AML-193 (cell line): ENCODE results near the gene WWOX.
"Not testable (repeated sequence)": the region's sequence is repeated elsewhere in the genome, so short reads cannot be mapped to it uniquely, and the experiment has no call there.

ENCODE experiments used
- DNase-seq, 2 experiments: peaks; one replicate each; lab custom pipeline; 2025; lab: John Stamatoyannopoulos, UW

WWOX gene

DNA sequence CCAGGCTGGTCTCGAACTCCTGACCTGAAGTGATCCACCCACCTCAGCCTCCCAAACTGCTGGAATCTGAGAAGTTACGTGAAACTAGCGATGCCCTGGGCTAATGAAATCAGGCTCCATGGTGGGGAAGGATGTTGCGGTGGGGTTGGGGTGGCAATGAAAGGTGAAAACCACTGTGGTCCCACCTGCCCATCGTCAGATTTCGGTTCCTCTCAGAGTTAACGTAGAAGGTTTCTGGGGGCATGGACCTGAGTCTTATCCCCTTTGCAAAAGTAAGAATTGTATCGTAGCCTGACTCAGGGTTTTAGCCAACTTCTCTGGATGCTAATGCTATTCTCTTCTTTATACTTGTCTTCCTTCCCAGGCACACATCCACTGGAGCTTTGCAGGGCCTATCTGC lies 402.3 kb downstream of the WWOX start:
- DNase-seq = no peak

DNA sequence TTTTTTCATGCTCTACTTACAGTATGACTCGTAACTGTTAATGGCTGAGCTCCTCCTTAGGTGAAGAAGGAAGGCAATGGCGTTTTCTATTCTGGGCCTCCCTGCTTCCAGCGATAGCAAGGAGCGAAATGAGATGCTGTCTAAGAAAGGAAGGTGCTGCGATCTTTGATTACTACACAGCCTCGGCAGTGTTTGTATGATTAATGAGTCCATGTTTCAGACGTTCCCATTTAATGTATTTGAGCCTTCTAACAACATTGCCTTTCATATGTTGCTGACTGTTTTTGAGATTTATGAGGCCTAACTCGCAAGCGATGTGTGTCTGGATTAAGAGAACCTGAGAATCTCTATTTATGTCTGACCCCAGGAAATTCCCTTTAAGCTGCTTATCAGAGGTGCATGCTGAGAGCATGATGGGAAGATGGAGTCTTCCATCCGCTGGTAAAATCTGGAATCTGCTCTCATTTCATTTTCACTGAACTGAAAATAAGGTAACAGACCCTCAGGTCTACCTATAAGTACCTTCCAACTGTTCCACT lies 403.4 kb downstream of the WWOX start:
- DNase-seq = no peak

DNA sequence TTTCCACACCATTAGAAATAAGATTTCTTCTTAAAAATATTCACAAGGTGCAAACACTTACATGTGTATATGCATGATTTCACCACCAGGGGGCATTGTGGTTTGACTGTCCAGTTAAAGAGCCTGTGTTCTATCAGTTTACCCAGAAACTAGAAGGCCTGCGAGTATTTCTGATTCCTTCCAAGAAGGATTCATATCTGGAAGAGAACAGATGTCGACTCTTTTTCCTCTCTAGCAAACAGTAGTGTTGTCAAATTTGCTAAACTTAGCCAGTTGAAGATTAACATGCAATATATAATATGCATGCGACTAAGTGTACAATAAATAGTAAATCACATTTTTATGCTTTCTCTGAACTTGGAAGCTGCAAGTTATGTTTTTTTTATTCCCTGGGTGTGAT lies 404.1 kb downstream of the WWOX start:
- DNase-seq = peak; percentile 7 to 17

DNA sequence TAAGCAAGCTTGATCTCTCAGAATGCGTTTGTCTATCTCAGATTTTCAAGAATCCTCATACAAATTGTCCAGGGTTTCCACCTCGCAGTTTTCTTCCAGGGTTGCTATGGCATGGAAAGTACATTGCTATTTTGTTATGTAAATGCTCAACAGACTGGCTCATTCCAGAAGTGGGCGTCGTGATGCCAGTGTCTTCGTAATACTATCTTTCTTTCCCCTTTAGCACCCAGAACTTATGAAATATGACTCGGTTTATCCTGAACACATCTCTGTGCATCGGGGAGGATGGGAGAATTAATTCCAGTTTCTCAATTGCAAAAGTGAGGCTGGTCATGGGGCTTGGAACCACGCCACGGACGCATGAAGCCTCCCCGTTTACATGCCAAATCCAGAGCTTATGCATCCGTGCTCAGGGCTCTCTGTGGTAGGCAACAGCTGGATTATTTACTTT lies 405.0 kb downstream of the WWOX start:
- no peak for DNase-seq

DNA sequence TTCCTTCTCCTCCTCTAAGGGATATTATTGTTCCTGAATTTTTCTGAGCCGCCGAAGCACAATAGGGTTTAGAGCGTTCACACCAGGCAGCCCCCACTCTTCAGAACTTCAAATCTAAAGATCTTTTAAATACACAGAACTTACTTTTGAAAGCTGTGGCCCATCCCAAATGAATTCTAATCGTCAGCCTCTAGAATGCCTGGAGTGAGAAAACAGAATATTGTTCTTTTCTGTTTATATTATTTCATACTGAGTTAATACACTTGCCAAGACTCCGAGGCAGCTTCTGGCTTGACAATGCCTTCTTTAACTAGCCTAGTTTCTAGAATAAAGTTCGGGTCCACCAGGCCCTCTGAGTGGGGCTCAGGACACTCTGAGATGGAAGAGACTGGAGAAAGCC lies 405.6 kb downstream of the WWOX start:
- no peak for DNase-seq

DNA sequence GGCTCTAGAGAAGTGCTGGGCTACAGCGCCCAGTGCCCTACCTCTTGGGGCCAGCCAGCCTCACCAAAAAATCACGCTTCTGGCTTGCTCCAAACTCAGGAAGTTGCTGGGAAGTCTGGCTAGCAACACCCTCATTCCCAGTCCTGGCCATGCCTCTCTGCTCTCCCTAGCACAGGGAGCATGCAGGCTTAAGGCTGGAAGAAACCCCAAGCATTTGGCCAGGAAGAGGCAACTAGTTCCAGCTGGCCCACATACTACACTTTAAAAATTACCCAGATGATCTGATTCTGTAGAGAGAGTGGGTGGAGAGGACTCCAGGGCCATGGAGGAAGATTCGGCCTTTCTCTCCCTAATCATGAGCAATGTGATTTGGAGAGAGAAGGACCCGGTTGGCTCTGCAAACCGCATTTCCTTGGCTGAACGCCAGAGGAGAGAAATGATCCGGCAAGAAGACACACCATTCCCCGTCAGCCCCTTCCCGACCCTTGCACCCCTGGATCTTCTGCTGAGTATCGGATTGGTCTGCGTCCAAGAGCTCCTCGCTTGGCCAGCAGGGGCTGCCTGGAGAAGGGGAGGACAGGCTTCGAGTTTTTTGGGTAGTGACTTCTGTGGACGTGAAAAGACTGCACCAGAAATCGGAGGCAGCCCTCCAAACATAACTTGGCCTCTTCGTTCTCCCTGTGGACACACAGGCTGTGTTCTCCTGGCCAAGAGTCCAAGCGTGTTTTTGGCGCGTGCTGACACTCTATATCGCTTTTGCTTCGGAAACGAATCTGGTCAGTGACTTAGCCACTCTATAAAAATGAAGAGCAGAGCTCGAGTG lies 406.3 kb downstream of the WWOX start:
- DNase-seq = no peak

DNA sequence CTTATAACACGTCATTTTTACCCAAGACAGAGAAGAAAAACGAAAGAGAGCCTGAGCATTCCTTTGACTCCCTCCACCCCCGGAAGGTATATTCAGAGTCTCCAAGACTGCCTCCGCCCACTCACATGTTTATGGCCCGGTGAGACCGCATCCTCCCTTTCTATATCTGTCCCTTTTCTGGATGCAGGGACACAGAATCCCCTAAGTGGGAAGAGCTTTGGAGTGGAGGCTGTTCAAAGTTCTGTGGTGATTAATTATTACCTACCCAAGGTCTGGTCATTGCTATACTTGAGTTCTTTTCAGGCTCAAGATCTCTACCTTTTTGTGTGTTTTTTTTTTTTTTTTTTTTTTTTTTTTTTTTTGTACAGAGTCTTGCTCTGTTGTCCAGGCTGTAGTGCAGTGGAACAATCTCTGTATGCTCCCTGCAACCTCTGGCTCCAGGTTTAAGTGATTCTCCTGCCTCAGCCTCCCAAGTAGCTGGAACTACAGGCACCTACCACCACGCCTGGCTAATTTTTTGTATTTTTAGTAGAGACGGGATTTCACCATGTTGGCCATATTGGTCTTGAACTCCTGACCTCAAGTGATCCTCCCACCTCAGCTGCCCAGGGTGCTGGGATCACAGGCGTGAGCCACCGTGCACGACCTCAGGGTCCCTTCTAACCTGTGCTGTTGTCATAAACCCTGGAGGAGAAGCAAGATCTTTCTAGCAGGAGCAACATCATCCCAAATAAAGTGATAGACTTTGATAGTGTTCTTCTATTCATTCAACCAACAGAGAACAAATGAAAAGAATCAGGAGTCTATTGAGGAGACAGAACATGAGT lies 407.1 kb downstream of the WWOX start:
- no peak for DNase-seq

DNA sequence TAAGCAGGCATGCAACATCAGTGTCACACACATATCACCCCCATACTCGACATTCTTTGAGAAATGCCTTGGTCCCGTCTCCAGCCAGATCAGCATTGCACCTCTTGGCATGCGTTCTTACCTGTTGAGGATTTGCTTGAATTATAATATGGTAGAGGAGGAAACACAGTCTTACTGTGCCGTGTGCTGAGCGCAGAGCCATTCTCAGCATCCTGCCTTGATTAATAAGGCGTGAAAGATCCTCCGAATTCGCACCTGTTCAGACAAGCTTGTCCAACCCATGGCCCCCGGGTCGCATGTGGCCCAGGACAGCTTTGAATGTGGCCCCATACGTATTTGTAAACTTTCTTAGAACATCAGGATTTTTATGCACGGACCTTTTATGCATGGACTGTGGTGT lies 408.1 kb downstream of the WWOX start:
- no peak for DNase-seq

DNA sequence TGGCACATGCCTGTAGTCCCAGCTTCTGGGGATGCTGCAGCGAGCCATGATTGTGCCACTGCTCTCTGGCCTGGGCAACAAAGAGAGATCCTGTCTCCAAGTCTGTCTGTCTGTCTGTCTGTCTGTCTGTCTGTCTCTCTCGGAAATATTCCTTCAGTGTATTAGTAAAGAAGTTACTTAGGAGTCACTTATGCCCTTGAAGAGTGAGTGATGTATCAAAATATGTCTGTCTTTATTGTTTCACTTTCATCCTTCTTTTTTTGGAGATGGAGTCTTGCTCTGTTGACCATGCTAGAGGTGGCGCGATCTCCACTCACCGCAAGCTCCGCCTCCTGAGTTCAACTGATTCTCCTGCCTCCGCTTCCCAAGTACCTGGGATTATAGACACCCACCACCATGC lies 410.5 kb downstream of the WWOX start:
- DNase-seq = no peak

DNA sequence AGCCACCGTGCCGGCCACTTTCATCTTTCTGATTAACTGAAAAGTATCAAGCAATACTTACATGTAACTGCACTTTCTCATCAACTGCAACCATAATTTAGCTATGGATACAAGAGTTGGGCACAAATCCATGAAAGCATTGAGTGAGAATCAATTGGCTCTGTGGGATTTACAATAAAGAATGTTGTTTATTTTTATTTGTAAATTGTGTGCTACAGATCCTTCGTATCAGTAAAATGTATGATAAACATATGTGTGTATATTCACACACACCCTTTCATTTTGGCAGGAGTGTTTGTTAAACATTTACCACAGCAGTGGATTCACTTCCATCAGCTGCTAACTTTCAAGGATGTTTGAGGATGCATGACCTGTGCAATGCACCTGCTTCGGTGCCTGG lies 411.0 kb downstream of the WWOX start:
- no peak for DNase-seq

DNA sequence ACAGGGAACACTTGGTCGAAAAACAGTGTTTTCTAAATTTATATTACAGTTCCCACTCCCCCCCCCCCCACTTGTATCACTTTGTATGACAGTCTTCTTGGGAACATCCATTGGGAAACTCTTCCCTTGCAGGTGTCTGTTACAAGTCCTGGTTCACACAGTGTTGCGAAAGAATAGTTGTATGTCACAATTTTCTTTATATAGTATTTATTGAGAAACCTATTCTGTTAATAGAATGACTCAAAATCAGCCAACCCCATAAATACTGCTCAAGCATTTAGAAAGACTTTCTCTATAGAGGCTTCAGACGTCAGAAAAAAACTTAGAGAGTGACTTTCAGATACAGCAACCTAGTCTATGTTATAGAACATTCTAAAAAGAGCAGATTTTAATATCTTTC lies 414.4 kb downstream of the WWOX start:
- DNase-seq = no peak

DNA sequence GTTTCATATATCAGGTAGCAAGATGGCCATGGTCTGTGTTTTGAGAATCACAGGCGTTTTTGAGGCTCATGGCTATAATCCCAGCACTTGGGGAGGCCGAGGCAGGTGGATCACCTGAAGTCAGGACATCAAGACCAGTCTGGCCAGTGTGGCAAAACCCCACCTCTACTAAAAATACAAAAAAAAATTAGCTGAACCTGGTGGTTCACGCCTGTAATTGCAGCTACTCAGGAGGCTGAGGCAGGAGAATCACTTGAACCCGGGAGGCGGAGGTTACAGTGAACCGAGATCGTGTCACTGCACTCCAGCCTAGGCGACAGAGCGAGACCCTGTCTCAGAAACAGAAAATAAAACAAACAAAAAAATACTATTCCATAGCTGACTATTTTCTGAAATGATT lies 415.4 kb downstream of the WWOX start:
- not testable (repeated sequence) for DNase-seq

DNA sequence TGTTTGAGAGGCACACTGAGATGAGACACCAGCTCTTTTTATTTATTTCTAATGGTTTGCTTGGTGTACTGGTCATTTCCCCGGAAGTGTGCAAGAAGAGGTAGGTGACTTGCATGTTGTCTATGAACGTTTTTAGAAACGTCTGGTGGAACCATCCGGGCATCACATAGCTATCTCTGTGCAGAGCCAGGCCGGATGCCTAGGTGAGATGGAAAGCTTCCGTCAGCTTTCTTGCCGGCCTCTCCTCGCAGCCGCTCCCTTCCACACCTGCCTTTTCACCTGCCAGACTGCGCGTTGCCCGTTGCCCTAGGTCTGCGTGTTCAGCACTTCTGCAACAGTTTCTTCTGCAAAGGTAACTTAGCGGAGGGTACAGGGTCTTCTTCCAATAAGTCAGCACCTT lies 416.0 kb downstream of the WWOX start:
- no peak for DNase-seq

DNA sequence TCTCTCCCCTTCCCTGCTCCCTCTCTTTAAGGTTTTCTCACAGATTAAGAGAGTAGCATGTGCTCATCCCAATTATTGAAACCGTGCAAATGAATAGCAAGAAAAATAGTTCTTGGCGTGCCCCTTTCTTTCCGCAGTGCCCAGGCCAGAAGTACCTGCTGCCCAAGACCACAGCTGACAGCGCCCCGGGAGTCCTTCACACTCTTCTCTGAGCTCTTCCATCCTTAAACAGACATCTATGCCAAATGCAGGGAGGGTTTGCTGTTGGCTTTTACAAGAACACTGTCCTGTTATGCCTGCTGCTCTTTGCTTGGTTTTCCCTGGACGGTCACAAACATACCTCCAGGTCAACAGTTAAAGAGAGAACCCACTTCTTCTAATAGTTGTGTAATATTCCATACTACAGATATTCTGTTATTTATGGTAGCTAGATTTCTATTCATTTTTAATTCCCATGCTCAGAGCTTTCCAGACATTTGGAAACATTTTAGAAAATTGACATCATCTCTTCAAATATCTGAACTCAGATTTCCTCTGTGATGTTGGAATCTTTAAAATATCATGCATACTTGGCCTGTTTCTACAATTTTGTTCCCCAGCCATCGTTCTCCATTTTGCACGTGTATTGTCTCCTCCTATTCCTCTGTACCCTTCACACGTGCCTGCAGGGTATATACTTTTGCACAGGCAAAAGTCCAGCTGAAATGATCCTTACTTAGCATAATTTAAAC lies 416.7 kb downstream of the WWOX start:
- no peak for DNase-seq

DNA sequence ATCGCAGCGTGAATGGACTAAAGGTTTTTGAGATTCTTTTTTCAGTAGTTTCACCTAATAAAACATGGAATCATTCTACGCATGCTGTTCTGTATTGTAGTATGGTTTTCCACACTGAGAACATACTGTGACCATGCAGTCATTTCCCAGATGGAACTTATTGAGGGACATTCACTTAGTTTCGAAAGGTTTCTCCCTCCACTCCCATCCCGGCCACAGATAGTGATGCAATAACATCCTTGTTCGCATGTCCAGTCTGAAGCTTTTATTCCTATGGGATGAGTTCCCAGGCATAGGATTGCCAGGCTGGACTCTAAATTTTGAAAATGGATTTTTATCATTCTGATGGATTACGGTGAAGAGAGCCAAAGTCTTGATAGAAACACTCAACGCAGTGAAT lies 420.4 kb downstream of the WWOX start:
- no peak for DNase-seq

DNA sequence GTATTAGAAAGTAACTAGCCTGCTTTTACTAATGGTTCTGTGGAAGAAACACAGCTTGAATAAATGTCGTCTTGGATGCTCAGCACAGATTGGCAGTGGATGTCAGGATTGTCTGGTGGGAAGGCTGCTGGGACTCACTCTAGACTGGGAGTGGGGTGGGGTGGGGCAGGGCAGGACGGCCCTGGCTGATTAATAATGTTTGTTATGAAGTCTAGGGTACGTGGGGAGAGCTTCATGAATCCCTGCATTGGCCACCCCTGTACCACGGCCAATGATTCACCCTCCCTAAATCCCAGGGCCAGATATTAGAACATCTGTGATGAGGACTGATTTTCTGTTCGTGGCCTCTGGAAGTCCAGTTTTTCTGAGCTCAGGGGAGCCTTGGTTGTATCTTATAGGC lies 421.0 kb downstream of the WWOX start:
- DNase-seq = no peak

DNA sequence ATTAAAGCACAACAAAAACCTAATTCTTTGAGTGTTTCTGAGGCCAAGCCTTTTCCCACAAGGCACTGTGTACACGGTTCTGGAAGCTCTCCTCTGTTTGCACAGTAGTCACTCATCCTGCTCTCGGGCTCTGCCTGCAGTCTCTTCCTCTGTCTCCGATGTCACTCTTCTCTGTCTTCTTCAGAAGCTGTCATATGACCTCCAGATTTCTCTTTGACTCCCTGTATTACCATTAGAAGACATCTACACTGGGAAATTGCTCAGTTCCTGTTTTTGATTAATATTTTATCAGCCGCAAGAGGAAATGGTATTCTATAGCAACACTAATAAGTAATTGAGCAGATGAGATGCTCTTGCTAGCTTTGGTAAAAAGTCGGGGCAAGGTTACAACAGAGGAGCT lies 422.9 kb downstream of the WWOX start:
- no peak for DNase-seq

DNA sequence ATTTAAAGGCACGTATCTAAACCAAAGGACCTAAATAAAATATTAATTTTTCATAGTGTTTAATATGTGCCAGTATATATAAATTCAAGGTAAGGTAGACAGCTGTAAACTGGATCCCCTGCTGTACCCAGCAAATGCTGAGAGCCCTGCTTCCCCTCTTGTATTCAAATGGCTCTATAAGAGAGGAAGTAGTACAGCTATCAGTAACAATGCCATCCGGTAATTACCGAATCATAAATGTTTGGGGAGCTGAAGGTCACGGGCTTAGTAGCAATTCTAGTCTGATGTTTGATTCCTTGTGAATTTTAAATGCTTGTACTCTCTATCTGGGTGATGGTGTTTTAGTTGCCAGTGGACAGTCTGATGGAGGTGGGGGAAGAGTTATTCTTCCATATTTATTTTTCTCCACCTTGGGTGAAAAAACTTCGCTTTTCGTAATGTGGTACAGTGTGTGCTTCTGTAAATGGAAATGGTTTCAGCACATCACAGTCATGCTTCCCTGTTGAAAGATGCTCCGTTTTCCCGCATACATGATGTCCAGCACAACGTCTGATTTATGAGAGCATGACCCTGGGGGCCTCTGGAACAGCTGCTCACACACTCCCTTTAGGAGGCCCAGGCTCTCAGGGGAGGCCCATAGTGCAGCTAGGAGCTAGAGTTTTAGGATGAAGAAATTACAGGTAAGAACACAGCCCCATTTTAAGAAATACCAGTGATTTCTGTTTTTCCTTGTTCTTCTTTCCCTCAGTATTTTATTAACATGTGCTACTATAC lies 423.9 kb downstream of the WWOX start:
- DNase-seq = no peak

DNA sequence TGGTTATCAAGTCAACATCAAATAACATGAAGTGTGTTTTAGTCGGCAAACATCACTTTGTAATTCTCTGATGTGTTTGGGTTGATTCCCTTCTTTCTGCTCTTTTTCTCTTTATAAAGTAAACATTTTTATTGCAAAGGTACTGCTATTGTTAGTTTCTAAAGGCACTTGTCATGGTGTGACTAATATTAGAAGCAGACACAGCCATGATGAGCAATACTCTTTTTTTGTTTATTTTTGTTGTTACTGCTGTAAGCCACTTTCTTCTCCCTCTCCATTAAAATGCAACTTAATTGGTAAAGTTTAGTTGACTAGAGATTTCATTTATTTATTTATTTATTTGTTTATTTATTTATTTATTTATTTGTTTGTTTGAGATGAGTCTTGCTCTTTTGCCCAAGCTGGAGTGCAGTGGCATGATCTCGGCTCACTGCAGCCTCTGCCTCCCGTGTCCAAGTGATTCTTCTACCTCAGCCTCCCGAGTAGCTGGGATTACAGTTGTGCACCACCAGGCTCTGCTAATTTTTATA lies 424.7 kb downstream of the WWOX start:
- DNase-seq = no peak

DNA sequence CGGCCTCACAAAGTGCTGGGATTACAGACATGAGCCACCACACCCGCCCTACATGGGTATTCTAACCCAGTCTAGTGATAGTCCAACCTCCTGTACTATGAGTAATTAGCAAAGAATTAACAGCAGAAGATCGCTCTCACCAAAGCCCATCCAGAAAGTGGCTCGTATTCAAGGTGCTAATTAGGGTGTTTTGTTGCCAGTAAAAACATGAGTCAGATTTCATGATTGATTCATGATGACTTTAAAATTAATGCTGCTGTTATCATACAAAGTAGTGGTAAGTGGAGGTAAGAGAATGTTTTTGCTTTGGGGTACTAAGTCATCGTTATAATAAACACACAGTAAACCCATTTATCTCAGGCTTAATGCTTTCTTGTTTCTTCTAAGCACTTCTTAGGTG lies 428.8 kb downstream of the WWOX start:
- no peak for DNase-seq

DNA sequence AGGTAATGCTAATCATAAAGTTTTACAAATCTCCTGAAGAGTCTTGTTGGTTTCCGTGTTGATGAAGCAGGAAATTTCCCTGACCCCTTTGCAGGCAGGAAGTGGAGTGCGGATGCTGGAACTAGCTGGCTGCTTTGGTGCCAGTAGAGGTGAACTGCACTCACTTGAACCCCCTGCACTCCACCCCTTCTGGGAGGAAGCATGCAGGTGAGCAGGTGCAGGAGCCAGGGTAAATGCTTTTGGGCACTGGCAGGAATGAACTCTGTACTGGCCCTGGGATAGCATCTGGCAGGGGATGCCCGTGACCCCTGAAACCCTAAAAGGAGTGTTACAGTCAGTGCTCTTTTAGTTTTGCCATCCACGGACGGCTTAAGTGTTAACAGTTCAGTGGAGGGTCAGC lies 430.4 kb downstream of the WWOX start:
- no peak for DNase-seq
